ENCODE results near the gene TEX2. TPM values are rescaled to one million over a fixed set of nuclear protein-coding genes. Genes with fewer than 3 reads are reported as not detected.

Gene TEX2
- total and polyA plus RNA-seq, 9 of the 15 experiments (the other 6 are each of a cell fraction or from before 2014, with no cell fraction given), result 4.1 to 27.6 (median 19.3) TPM

GRCh38 chr17:64145751-64146417 is 117.2 kb downstream of the TEX2 start (continued):
- peak; percentile 32; the same call in 1 of the 2 replicates for TF ChIP-seq STAT6 (CRISPR knock-in tag; IDR thresholded peaks at IDR 0.05)
- TF ChIP-seq CEBPG (CRISPR knock-in tag; IDR thresholded peaks at IDR 0.05), result 0 out of 2 replicates have a peak, but pooled peaks have one; percentile 37
- TF ChIP-seq CEBPG (tag; conservative IDR thresholded peaks at IDR 0.05 in 1 of 2, IDR thresholded peaks at IDR 0.05 in 1 of 2), result no peak
- TF ChIP-seq ILF3 (IDR thresholded peaks at IDR 0.05; ENCODE audit: borderline replicate concordance), result peak; percentile 87; the same call in 1 of the 2 replicates
- TF ChIP-seq JUND (IDR thresholded peaks at IDR 0.05; ENCODE audit: borderline replicate concordance, low read depth, low read length), result peak; percentile 81
- TF ChIP-seq JUND (tag; IDR thresholded peaks at IDR 0.05; ENCODE audit: borderline replicate concordance, low read depth, low read length), result no peak; the same call in 2 of the 3 replicates
- no peak for TF ChIP-seq ZBTB49 (CRISPR knock-in tag; IDR thresholded peaks at IDR 0.05; ENCODE audit: borderline replicate concordance)
- peak; percentile 97 for TF ChIP-seq SNIP1 (IDR thresholded peaks at IDR 0.05; ENCODE audit: low read depth)
- TF ChIP-seq PML (IDR thresholded peaks at IDR 0.05; ENCODE audit: low read length), result peak; percentile 98
- peak; percentile 98 for TF ChIP-seq PHF8 (IDR thresholded peaks at IDR 0.05; ENCODE audit: borderline replicate concordance, low read length)
- TF ChIP-seq POLR2B (IDR thresholded peaks at IDR 0.05; ENCODE audit: low read depth, partially characterized antibody), result peak; percentile 99
- TF ChIP-seq RBM34 (IDR thresholded peaks at IDR 0.05; ENCODE audit: borderline replicate concordance, insufficient read depth, low read length), result no peak
- peak; percentile 99 for TF ChIP-seq FIP1L1 (IDR thresholded peaks at IDR 0.05; ENCODE audit: low read depth, low read length, poor library complexity, severe bottlenecking)
- peak in 1 of 2 experiments; percentile 46; a peak in 2 of 4 replicates for TF ChIP-seq FOXK2 (conservative IDR thresholded peaks at IDR 0.05 in 1 of 2, IDR thresholded peaks at IDR 0.05 in 1 of 2; ENCODE audit: low read depth in 2 of 2)
- TF ChIP-seq RUNX1 (IDR thresholded peaks at IDR 0.05; ENCODE audit: low read depth), result peak; percentile 74; the same call in 1 of the 2 replicates
- TF ChIP-seq HINFP (tag; conservative IDR thresholded peaks at IDR 0.05; ENCODE audit: low read depth), result no peak
- peak; percentile 86; the same call in 1 of the 2 replicates for TF ChIP-seq POLR2AphosphoS2 (IDR thresholded peaks at IDR 0.05; ENCODE audit: low read length)
